H9 (cell line): ENCODE measurements around the gene SLC25A26. TPM values are rescaled to one million over a fixed set of nuclear protein-coding genes. Genes with fewer than 3 reads are reported as not detected.

ENCODE experiments used
- DNase-seq: peaks from one replicate; pipeline ENCODE4 v3.0.0-alpha.2; 2017
- H2AFZ ChIP-seq: one replicate; pipeline ENCODE4 v1.6.1; 2013; ENCODE audit warnings: mild to moderate bottlenecking, low read length, control low read depth, moderate library complexity
- H2AK5ac ChIP-seq: 2 replicates; pipeline ENCODE4 v1.6.1; 2013; ENCODE audit warnings: low read length, control low read depth, mixed read lengths; ENCODE audit not compliant: insufficient read length
- H2BK120ac ChIP-seq: one replicate; pipeline ENCODE4 v1.6.1; 2013; ENCODE audit warnings: low read depth, mild to moderate bottlenecking, low read length, control low read depth, inconsistent platforms; ENCODE audit not compliant: poor library complexity, severe bottlenecking
- H2BK12ac ChIP-seq: 2 replicates; pipeline ENCODE4 v1.6.1; 2013; ENCODE audit warnings: low read length, control low read depth, mixed read lengths, low read depth; ENCODE audit not compliant: insufficient read length
- H2BK15ac ChIP-seq: 2 replicates; pipeline ENCODE4 v1.6.1; 2013; ENCODE audit warnings: low read depth, low read length, control low read depth
- H2BK20ac ChIP-seq: one replicate; pipeline ENCODE4 v1.6.1; 2013; ENCODE audit warnings: low read depth, mild to moderate bottlenecking, low read length, control low read depth, inconsistent platforms; ENCODE audit not compliant: poor library complexity, severe bottlenecking
- H2BK5ac ChIP-seq: 2 replicates; pipeline ENCODE4 v1.6.1; 2013; ENCODE audit warnings: low read length, control low read depth, mixed read lengths; ENCODE audit not compliant: insufficient read length
- H3K14ac ChIP-seq: 2 replicates; pipeline ENCODE4 v1.6.1; 2013; ENCODE audit warnings: low read length, control low read depth; ENCODE audit not compliant: insufficient read depth
- H3K18ac ChIP-seq: 2 replicates; pipeline ENCODE4 v1.6.1; 2013; ENCODE audit warnings: low read depth, mild to moderate bottlenecking, mixed read lengths, low read length, control low read depth; ENCODE audit not compliant: insufficient read length
- H3K23ac ChIP-seq: 2 replicates; pipeline ENCODE4 v1.6.1; 2013; ENCODE audit warnings: low read length, control low read depth, mixed read lengths, low read depth; ENCODE audit not compliant: insufficient read length
- H3K23me2 ChIP-seq: 2 replicates; pipeline ENCODE4 v1.6.1; 2013; ENCODE audit warnings: low read depth, mild to moderate bottlenecking, mixed read lengths, low read length, control low read depth; ENCODE audit not compliant: insufficient read length, poor library complexity, severe bottlenecking
- H3K27ac ChIP-seq: 2 replicates; pipeline ENCODE4 v1.5.1; 2013; ENCODE audit warnings: low read length, control low read depth, mixed read lengths, low read depth; ENCODE audit not compliant: insufficient read length
- H3K27me3 ChIP-seq: 2 replicates; pipeline ENCODE4 v1.6.1; 2013; ENCODE audit warnings: low read length, control low read depth, inconsistent platforms; ENCODE audit not compliant: insufficient read depth
- H3K4ac ChIP-seq: 2 replicates; pipeline ENCODE4 v1.6.1; 2013; ENCODE audit warnings: low read depth, mild to moderate bottlenecking, control low read depth, inconsistent platforms, low read length, moderate library complexity
- H3K4me1 ChIP-seq: 2 replicates; pipeline ENCODE4 v1.6.1; 2013; ENCODE audit warnings: low read length, control low read depth, inconsistent platforms; ENCODE audit not compliant: insufficient read depth
- H3K4me2 ChIP-seq: 2 replicates; pipeline ENCODE4 v1.6.1; 2013; ENCODE audit warnings: low read length, control low read depth, mixed read lengths; ENCODE audit not compliant: insufficient read length, insufficient read depth
- H3K56ac ChIP-seq: 2 replicates; pipeline ENCODE4 v1.6.1; 2013; ENCODE audit warnings: low read depth, mild to moderate bottlenecking, mixed read lengths, low read length, control low read depth; ENCODE audit not compliant: insufficient read length
- H3K79me1 ChIP-seq: 2 replicates; pipeline ENCODE4 v1.6.1; 2013; ENCODE audit warnings: low read depth, mild to moderate bottlenecking, moderate library complexity, low read length, control low read depth, inconsistent platforms; ENCODE audit not compliant: insufficient read depth, poor library complexity, severe bottlenecking
- H3K79me2 ChIP-seq: 2 replicates; pipeline ENCODE4 v1.6.1; 2013; ENCODE audit warnings: low read length, control low read depth, inconsistent platforms; ENCODE audit not compliant: insufficient read depth
- H3K9ac ChIP-seq: 2 replicates; pipeline ENCODE4 v1.6.1; 2013; ENCODE audit warnings: low read length, control low read depth, mixed read lengths; ENCODE audit not compliant: insufficient read length; ENCODE audit errors: extremely low read depth
- H3K9me3 ChIP-seq: one replicate; pipeline ENCODE4 v1.6.1; 2013; ENCODE audit warnings: low read depth, low read length, inconsistent platforms; ENCODE audit not compliant: control insufficient read depth
- H3T11ph ChIP-seq: one replicate; pipeline ENCODE4 v1.6.1; 2013; ENCODE audit warnings: mild to moderate bottlenecking, low read length, control low read depth, inconsistent platforms
- H4K20me1 ChIP-seq: one replicate; pipeline ENCODE4 v1.6.1; 2013; ENCODE audit not compliant: control insufficient read depth, insufficient read length, insufficient read depth
- H4K5ac ChIP-seq: 2 replicates; pipeline ENCODE4 v1.6.1; 2013; ENCODE audit warnings: low read depth, mild to moderate bottlenecking, mixed read lengths, low read length, control low read depth; ENCODE audit not compliant: insufficient read length
- H4K8ac ChIP-seq: replicated peaks from 2 replicates; pipeline ENCODE4 v1.6.1; 2013; ENCODE audit warnings: low read length, control low read depth, mixed read lengths, low read depth; ENCODE audit not compliant: insufficient read length
- H4K91ac ChIP-seq: 2 replicates; pipeline ENCODE4 v1.6.1; 2013; ENCODE audit warnings: low read depth, mild to moderate bottlenecking, moderate library complexity, mixed read lengths, low read length, control low read depth; ENCODE audit not compliant: insufficient read length
- H3K27ac Mint-ChIP-seq, 3 experiments: 2 replicates in 2 of 3; 3 replicates in 1 of 3; pipeline ENCODE4 v1.8.0; 2020 to 2021; ENCODE audit warnings: mixed read lengths in 3 of 3, mild to moderate bottlenecking in 1 of 3, moderate library complexity in 1 of 3
- H3K27me3 Mint-ChIP-seq: 2 replicates; pipeline ENCODE4 v1.8.0; 2021; ENCODE audit warnings: low read depth, mild to moderate bottlenecking, moderate library complexity, mixed read lengths
- H3K36me3 Mint-ChIP-seq, 3 experiments: 2 replicates in 2 of 3; 3 replicates in 1 of 3; pipeline ENCODE4 v1.8.0; 2020 to 2021; ENCODE audit warnings: low read depth in 3 of 3, mixed read lengths in 3 of 3; ENCODE audit not compliant: insufficient read depth in 1 of 3
- H3K4me1 Mint-ChIP-seq, 2 experiments: 2 replicates each; pipeline ENCODE4 v1.8.0; 2020; ENCODE audit warnings: mixed read lengths in 2 of 2
- H3K4me3 Mint-ChIP-seq, 2 experiments: 2 replicates in 1 of 2; 3 replicates in 1 of 2; pipeline ENCODE4 v1.8.0; 2020 to 2021; ENCODE audit warnings: mild to moderate bottlenecking in 2 of 2, mixed read lengths in 2 of 2, moderate library complexity in 1 of 2
- H3K9me3 Mint-ChIP-seq, 2 experiments: 2 replicates in 1 of 2; 3 replicates in 1 of 2; pipeline ENCODE4 v1.8.0; 2020; ENCODE audit warnings: mild to moderate bottlenecking in 2 of 2, mixed read lengths in 2 of 2, moderate library complexity in 1 of 2
- WGBS: extraction: QIAGEN DNeasy Blood & Tissue Kit; methylation state at CpG from one replicate; pipeline ENCODE4 v1.1.7; 2013; ENCODE audit warnings: missing lambda C conversion rate, low lambda C conversion rate, mixed read lengths; ENCODE audit not compliant: insufficient read length; ENCODE audit errors: extremely low coverage; 5-methylcytosine and 5-hydroxymethylcytosine counted together
- total RNA-seq: library from RNA; stranded (reverse); gene quantifications from 2 replicates; pipeline ENCODE4 v1.2.1, GENCODE V29; 2021
- TF ChIP-seq, protein P1 (sequence below): fragments of 200-600 bp; sonication (generic); conservative IDR thresholded peaks from 3 replicates; pipeline ENCODE4 v1.8.0; 2021; ENCODE audit warnings: antibody characterized with exemption, mild to moderate bottlenecking

The SLC25A26 gene
- total RNA-seq, 1 experiment from 2014 or later: 30.2 TPM

- no CpG with 5 or more reads among the region's 18 CpGs for WGBS
- no peak overlapping the region for H2BK20ac ChIP-seq
- H3K27me3 Mint-ChIP-seq: no peaks in the 10 kb centered on the region
These were observed 162.2 kb downstream of the SLC25A26 start for GRCh38 chr3:66383023-66383422.

More at GRCh38 chr3:66383023-66383422, 162.2 kb downstream of the SLC25A26 start:
- no peaks in the 10 kb centered on the region for H3K23me2 ChIP-seq
- peaks cover 3% of the 10 kb centered on the region for H4K20me1 ChIP-seq
- H3K27ac ChIP-seq: no peak overlapping the region
- Mint-ChIP-seq H3K4me1 (peaks cover 4 to 11% of the 10 kb centered on the region in 2 experiments), H3K36me3 (peaks cover 81 to 96% (median 95%) of the 10 kb centered on the region in 3 experiments), H3K9me3 (no peaks in the 10 kb centered on the region), H3K4me3 (no peak overlapping the region; a peak in 1 of 5 replicates), H3K27ac (no peak overlapping the region)
- H3K9me3 ChIP-seq: no peaks in the 10 kb centered on the region
- no peak overlapping the region for H4K5ac ChIP-seq
- no peak overlapping the region for H2AK5ac ChIP-seq
- H2BK12ac ChIP-seq: no peak overlapping the region
- no peak overlapping the region for H3K4me2 ChIP-seq
- H3K23ac ChIP-seq: no peak overlapping the region
- no peaks in the 10 kb centered on the region for H3K79me1 ChIP-seq
- H3K9ac ChIP-seq: no peak overlapping the region
- H3K79me2 ChIP-seq: peaks cover 2% of the 10 kb centered on the region; the same call in 1 of the 2 replicates
- no peak overlapping the region for H3T11ph ChIP-seq
- H3K14ac ChIP-seq: no peak overlapping the region
- H4K8ac ChIP-seq: no peak overlapping the region
- TF ChIP-seq, protein P1, sequence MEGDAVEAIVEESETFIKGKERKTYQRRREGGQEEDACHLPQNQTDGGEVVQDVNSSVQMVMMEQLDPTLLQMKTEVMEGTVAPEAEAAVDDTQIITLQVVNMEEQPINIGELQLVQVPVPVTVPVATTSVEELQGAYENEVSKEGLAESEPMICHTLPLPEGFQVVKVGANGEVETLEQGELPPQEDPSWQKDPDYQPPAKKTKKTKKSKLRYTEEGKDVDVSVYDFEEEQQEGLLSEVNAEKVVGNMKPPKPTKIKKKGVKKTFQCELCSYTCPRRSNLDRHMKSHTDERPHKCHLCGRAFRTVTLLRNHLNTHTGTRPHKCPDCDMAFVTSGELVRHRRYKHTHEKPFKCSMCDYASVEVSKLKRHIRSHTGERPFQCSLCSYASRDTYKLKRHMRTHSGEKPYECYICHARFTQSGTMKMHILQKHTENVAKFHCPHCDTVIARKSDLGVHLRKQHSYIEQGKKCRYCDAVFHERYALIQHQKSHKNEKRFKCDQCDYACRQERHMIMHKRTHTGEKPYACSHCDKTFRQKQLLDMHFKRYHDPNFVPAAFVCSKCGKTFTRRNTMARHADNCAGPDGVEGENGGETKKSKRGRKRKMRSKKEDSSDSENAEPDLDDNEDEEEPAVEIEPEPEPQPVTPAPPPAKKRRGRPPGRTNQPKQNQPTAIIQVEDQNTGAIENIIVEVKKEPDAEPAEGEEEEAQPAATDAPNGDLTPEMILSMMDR: no peak
- H3K18ac ChIP-seq: no peak overlapping the region
- no peak for DNase-seq
- H3K4me1 ChIP-seq: no peaks in the 10 kb centered on the region
- no peak overlapping the region for H2BK120ac ChIP-seq
- no peak overlapping the region for H2BK5ac ChIP-seq
- no peak overlapping the region for H2AFZ ChIP-seq
- H4K91ac ChIP-seq: no peak overlapping the region
- no peaks in the 10 kb centered on the region for H3K27me3 ChIP-seq
- no peak overlapping the region for H2BK15ac ChIP-seq
- H3K56ac ChIP-seq: no peak overlapping the region
- no peak overlapping the region for H3K4ac ChIP-seq
